IMR-90 (cell line): ENCODE results near the gene CDK5R1. TPM values are rescaled to one million over a fixed set of nuclear protein-coding genes. Genes with fewer than 3 reads are reported as not detected.

Experiments used
- ATAC-seq: fragments of 200-7000 bp; cut with Tn5 transposase; 2 replicates; pipeline ENCODE4 v1.9.1; 2020; ENCODE audit warnings: low read depth, mild to moderate bottlenecking, moderate library complexity
- BruUV-seq: library from RNA; stranded (reverse); fragments of 400-500 nt; replicated peaks from 2 replicates; lab custom pipeline; 2021; lab: Mats Ljungman, UMichigan
- CTCF ChIA-PET: fragments of 300-600 bp; formaldehyde crosslinking; extraction: SDS; loops from one replicate; lab custom pipeline; 2021; ENCODE audit warnings: antibody characterized with exemption; lab: Yijun Ruan, JAX
- POLR2A ChIA-PET: fragments of 300-600 bp; sonication (Branson Sonifier 250); formaldehyde crosslinking; loops from one replicate; lab custom pipeline; 2022; ENCODE audit warnings: antibody characterized with exemption; ENCODE audit not compliant: unreplicated experiment; lab: Charles Lee
- DNase-seq: peaks from one replicate; pipeline ENCODE4 v3.0.0; 2013
- H2AFZ ChIP-seq: replicated peaks from 2 replicates; pipeline ENCODE3; 2013; ENCODE audit warnings: low read length, mild to moderate bottlenecking; ENCODE audit not compliant: poor library complexity
- H2AK5ac ChIP-seq: 2 replicates; pipeline ENCODE4 v1.6.1; 2013; ENCODE audit warnings: low read depth, low read length, inconsistent platforms
- H2AK9ac ChIP-seq: replicated peaks from 2 replicates; pipeline ENCODE3; 2013; ENCODE audit warnings: mild to moderate bottlenecking, low read depth, low read length, moderate library complexity; ENCODE audit not compliant: poor library complexity
- H2BK120ac ChIP-seq: 2 replicates; pipeline ENCODE4 v1.6.1; 2013; ENCODE audit warnings: low read depth, low read length, inconsistent platforms
- H2BK15ac ChIP-seq: 3 replicates; pipeline ENCODE4 v1.6.1; 2013; ENCODE audit warnings: low read depth, low read length, inconsistent platforms
- H2BK20ac ChIP-seq: 2 replicates; pipeline ENCODE4 v1.6.1; 2013; ENCODE audit warnings: low read depth, mild to moderate bottlenecking, inconsistent platforms, low read length, moderate library complexity
- H2BK5ac ChIP-seq: 2 replicates; pipeline ENCODE4 v1.6.1; 2013; ENCODE audit warnings: mild to moderate bottlenecking, low read depth, low read length, inconsistent platforms; ENCODE audit not compliant: poor library complexity, severe bottlenecking
- H3K14ac ChIP-seq: replicated peaks from 2 replicates; pipeline ENCODE4 v1.6.1; 2013; ENCODE audit warnings: low read depth, low read length, inconsistent platforms
- H3K18ac ChIP-seq: 2 replicates; pipeline ENCODE4 v1.6.1; 2013; ENCODE audit warnings: low read depth, low read length, control low read depth
- H3K23ac ChIP-seq: 2 replicates; pipeline ENCODE4 v1.6.1; 2013; ENCODE audit warnings: low read depth, low read length, inconsistent platforms
- H3K27ac ChIP-seq: 2 replicates; pipeline ENCODE4 v1.5.1; 2013; ENCODE audit warnings: mild to moderate bottlenecking, control low read depth, low read length; ENCODE audit not compliant: insufficient read depth
- H3K27me3 ChIP-seq: 2 replicates; pipeline ENCODE4 v1.6.1; 2013; ENCODE audit warnings: low read length; ENCODE audit not compliant: control insufficient read depth, insufficient read depth
- H3K36me3 ChIP-seq: 2 replicates; pipeline ENCODE4 v1.6.1; 2013; ENCODE audit warnings: low read length, mixed read lengths; ENCODE audit not compliant: control insufficient read depth, insufficient read depth
- H3K4ac ChIP-seq: 2 replicates; pipeline ENCODE4 v1.6.1; 2013; ENCODE audit warnings: low read depth, low read length, inconsistent platforms
- H3K4me1 ChIP-seq: 2 replicates; pipeline ENCODE4 v1.6.1; 2013; ENCODE audit warnings: low read length, mixed read lengths; ENCODE audit not compliant: control insufficient read depth, insufficient read depth
- H3K4me2 ChIP-seq: 2 replicates; pipeline ENCODE4 v1.6.1; 2013; ENCODE audit warnings: low read depth, mild to moderate bottlenecking, control low read depth, low read length, moderate library complexity
- H3K4me3 ChIP-seq: 2 replicates; pipeline ENCODE4 v1.5.1; 2013; ENCODE audit warnings: low read depth, mild to moderate bottlenecking, control low read depth, low read length, moderate library complexity; ENCODE audit not compliant: insufficient read depth
- H3K56ac ChIP-seq: 2 replicates; pipeline ENCODE4 v1.6.1; 2013; ENCODE audit warnings: low read length, inconsistent platforms; ENCODE audit not compliant: insufficient read depth; ENCODE audit errors: extremely low read depth
- H3K79me1 ChIP-seq, 2 experiments: 2 replicates each; pipeline ENCODE4 v1.6.1; 2013; ENCODE audit warnings: low read length in 2 of 2, inconsistent platforms in 1 of 2, low read depth in 1 of 2
- H3K9ac ChIP-seq: 2 replicates; pipeline ENCODE4 v1.6.1; 2013; ENCODE audit warnings: low read depth, low read length, control low read depth
- H3K9me1 ChIP-seq: 2 replicates; pipeline ENCODE4 v1.6.1; 2013; ENCODE audit warnings: low read length, inconsistent platforms; ENCODE audit not compliant: insufficient read depth
- H3K9me3 ChIP-seq: 2 replicates; pipeline ENCODE4 v1.6.1; 2013; ENCODE audit warnings: low read length; ENCODE audit not compliant: control insufficient read depth, insufficient read depth
- H4K20me1 ChIP-seq: 2 replicates; pipeline ENCODE4 v1.6.1; 2013; ENCODE audit warnings: low read length, inconsistent platforms; ENCODE audit not compliant: insufficient read depth
- H4K5ac ChIP-seq: 2 replicates; pipeline ENCODE4 v1.6.1; 2013; ENCODE audit warnings: mild to moderate bottlenecking, low read depth, low read length, control low read depth
- H4K8ac ChIP-seq, 2 experiments: 2 replicates each; pipeline ENCODE4 v1.6.1; 2013; ENCODE audit warnings: low read depth in 2 of 2, low read length in 2 of 2, control low read depth in 1 of 2, inconsistent platforms in 1 of 2
- H4K91ac ChIP-seq: 2 replicates; pipeline ENCODE4 v1.6.1; 2013; ENCODE audit warnings: low read depth, low read length, inconsistent platforms; ENCODE audit not compliant: insufficient read depth
- BHLHE40 ChIP-seq: fragments of 150-350 bp; IDR thresholded peaks from 2 replicates; pipeline ENCODE4 v1.6.1; 2016; ENCODE audit warnings: mild to moderate bottlenecking, low read depth, low read length
- CEBPB ChIP-seq: IDR thresholded peaks from 2 replicates; pipeline ENCODE4 v1.6.1; 2012; ENCODE audit warnings: low read depth, low read length, improper control_type of control experiment
- CHD1 ChIP-seq: IDR thresholded peaks from 2 replicates; pipeline ENCODE4 v1.6.1; 2012; ENCODE audit warnings: low read depth, low read length, improper control_type of control experiment
- CTCF ChIP-seq: conservative IDR thresholded peaks from 2 replicates; pipeline ENCODE4 v1.5.1; 2012; ENCODE audit warnings: mild to moderate bottlenecking, low read depth, low read length, improper control_type of control experiment
- MAFK ChIP-seq: IDR thresholded peaks from 2 replicates; pipeline ENCODE4 v1.6.1; 2012; ENCODE audit warnings: low read depth, low read length, improper control_type of control experiment
- MAZ ChIP-seq: IDR thresholded peaks from 2 replicates; pipeline ENCODE4 v1.6.1; 2012; ENCODE audit warnings: low read depth, mild to moderate bottlenecking, low read length, improper control_type of control experiment, moderate library complexity, borderline replicate concordance
- MXI1 ChIP-seq: IDR thresholded peaks from 2 replicates; pipeline ENCODE4 v1.6.1; 2012; ENCODE audit warnings: low read depth, mild to moderate bottlenecking, low read length, moderate library complexity, borderline replicate concordance
- NFE2L2 ChIP-seq: fragments of 150-350 bp; IDR thresholded peaks from 2 replicates; pipeline ENCODE4 v1.6.1; 2016; ENCODE audit warnings: low read depth, mild to moderate bottlenecking, low read length
- POLR2A ChIP-seq: IDR thresholded peaks from 2 replicates; pipeline ENCODE4 v1.6.1; 2012; ENCODE audit warnings: mild to moderate bottlenecking, low read depth, low read length
- RAD21 ChIP-seq: IDR thresholded peaks from 2 replicates; pipeline ENCODE4 v1.6.1; 2012; ENCODE audit warnings: low read length, improper control_type of control experiment
- RCOR1 ChIP-seq: IDR thresholded peaks from 2 replicates; pipeline ENCODE4 v1.6.1; 2012; ENCODE audit warnings: mild to moderate bottlenecking, low read length, improper control_type of control experiment; ENCODE audit not compliant: insufficient replicate concordance
- RFX5 ChIP-seq: IDR thresholded peaks from 2 replicates; pipeline ENCODE4 v1.8.0; 2012; ENCODE audit warnings: low read depth, mild to moderate bottlenecking, low read length, moderate library complexity
- SMC3 ChIP-seq: fragments of 150-350 bp; IDR thresholded peaks from 2 replicates; pipeline ENCODE4 v1.6.1; 2016; ENCODE audit warnings: low read depth, mild to moderate bottlenecking, antibody characterized with exemption, low read length, moderate library complexity
- WGBS, 2 experiments: methylation state at CpG; one replicate each; pipeline versions ENCODE4 v1.1.5 to v1.1.7; 2013; ENCODE audit warnings: missing lambda C conversion rate in 2 of 2; ENCODE audit not compliant: insufficient read length in 1 of 2; ENCODE audit errors: extremely low coverage in 2 of 2; 5-methylcytosine and 5-hydroxymethylcytosine counted together
- dilution Hi-C: fragments of 300-500 bp; cut with HindIII; formaldehyde crosslinking; loops from one replicate; pipeline ENCODE4 v1.14.3; 2018; ENCODE audit warnings: low sequenced_read_pairs; ENCODE audit not compliant: unreplicated experiment
- in situ Hi-C: fragments of 300-500 bp; cut with MboI; formaldehyde crosslinking; loops from 3 replicates; pipeline ENCODE4 v1.14.3; 2019; ENCODE audit warnings: low sequenced_read_pairs, inconsistent platforms, mixed read lengths
- intact Hi-C: fragments of 100-400 bp; cut with micrococcal nuclease; formaldehyde crosslinking; loops from 2 replicates; pipeline ENCODE4 v1.10.0; 2022
- polyA plus RNA-seq, 3 experiments: library from polyadenylated mRNA; depleted of rRNA; stranded (reverse); fragments of >200 nt; gene quantifications; 2 replicates each; pipeline ENCODE4 v1.2.3, GENCODE V29; 2012; ENCODE audit warnings: low replicate concordance in 1 of 3
- total RNA-seq: library from RNA; depleted of rRNA; stranded (reverse); fragments of >200 nt; gene quantifications from 2 replicates; pipeline ENCODE4 v1.2.3, GENCODE V29; 2012

The CDK5R1 gene
- total and polyA plus RNA-seq, 2 of the 4 experiments (the other 2 are of a cell fraction) = 0.36 to 0.74 TPM

- Histone ChIP-seq H2AK9ac (no peak overlapping the region), H3K9me1 (peaks cover 14% of the 10 kb centered on the region), H4K20me1 (peaks cover 4% of the 10 kb centered on the region; the same call in 1 of the 2 replicates), H4K91ac (no peak overlapping the region), H3K27me3 (no peaks in the 10 kb centered on the region), H2AK5ac (no peak overlapping the region), H2BK5ac (no peak overlapping the region), H2BK15ac (no peak overlapping the region), H3K4me3 (no peak overlapping the region), H2BK20ac (no peak overlapping the region), H3K4me2 (no peak overlapping the region), H2AFZ (peak overlapping the region; percentile 57), H3K18ac (no peak overlapping the region), H3K56ac (no peak overlapping the region), H3K14ac (no peak overlapping the region; the same call in 1 of the 2 replicates), H3K36me3 (peaks cover 2% of the 10 kb centered on the region; the same call in 1 of the 2 replicates), H4K8ac (no peak overlapping the region), H2BK120ac (no peak overlapping the region), H3K79me1 (peaks cover 0 to 6% of the 10 kb centered on the region in 2 experiments; a peak in 2 of 4 replicates), H4K5ac (no peak overlapping the region), H3K27ac (no peak overlapping the region), H3K23ac (no peak overlapping the region), H3K9ac (no peak overlapping the region), H3K4me1 (peaks cover 8% of the 10 kb centered on the region), H3K4ac (no peak overlapping the region), H3K9me3 (no peaks in the 10 kb centered on the region)
- dilution Hi-C loops = no loop called here
- intact Hi-C loops = no loop called here
- TF ChIP-seq SMC3 (no peak), CEBPB (no peak), BHLHE40 (no peak), MAZ (no peak), MAFK (no peak), RCOR1 (no peak), RAD21 (no peak), CTCF (no peak), CHD1 (no peak), NFE2L2 (no peak), MXI1 (no peak), POLR2A (no peak), RFX5 (no peak)
- DNase-seq = no peak
- no peak for ATAC-seq
- CTCF ChIA-PET = interaction anchor here (0.6 kb wide), 1 partner anchor 26 kb away, joined by 3 read pairs; no protein-coding TSS in a partner anchor
- WGBS, 2 experiments = 85% methylated on average over 11 of the region's 21 CpGs; no CpG with 5 or more reads in 1 of the 2 experiments
- BruUV-seq = no TSS peak
- POLR2A ChIA-PET = no interaction called here
- in situ Hi-C loops = loop anchor here (25.0 kb wide), 1 partner anchor 271 kb away; no protein-coding TSS in a partner anchor
Measured at GRCh38 chr17:32491371-32492263, 4.8 kb downstream of the CDK5R1 start.
